Thoracic aorta (tissue), 2 donors: ENCODE measurements around the gene KIF16B. TPM values are rescaled to one million over a fixed set of nuclear protein-coding genes. Genes with fewer than 3 reads are reported as not detected.

Experiments used
- ATAC-seq: fragments of 150-250 bp; one replicate; pipeline ENCODE4 v1.8.0; 2017; ENCODE audit warnings: low read depth; ENCODE audit not compliant: insufficient number of reproducible peaks, low FRiP score
- DNase-seq: peaks from one replicate; pipeline ENCODE4 v3.0.0-alpha.2; 2020; ENCODE audit warnings: low spot score
- H3K27ac ChIP-seq, 2 donors: fragments of 200-600 bp; sonication (generic); 1 replicate in 1 of 2; 2 replicates in 1 of 2; pipeline ENCODE4 v1.5.1; 2016; ENCODE audit warnings: mild to moderate bottlenecking in 2 of 2, moderate library complexity in 2 of 2
- H3K27me3 ChIP-seq: fragments of 200-600 bp; sonication (generic); replicated peaks from 2 replicates; pipeline ENCODE4 v1.6.0; 2016; ENCODE audit warnings: mild to moderate bottlenecking; ENCODE audit not compliant: insufficient read depth
- H3K36me3 ChIP-seq: fragments of 200-600 bp; sonication (generic); one replicate; pipeline ENCODE4 v1.5.1; 2016
- H3K4me1 ChIP-seq, 2 donors: fragments of 200-600 bp; sonication (generic); 1 replicate in 1 of 2; 2 replicates in 1 of 2; pipeline versions ENCODE4 v1.5.1 to v1.6.0; 2016; ENCODE audit warnings: low read depth in 2 of 2, mild to moderate bottlenecking in 1 of 2; ENCODE audit not compliant: control insufficient read depth in 1 of 2
- H3K4me3 ChIP-seq: fragments of 200-600 bp; sonication (generic); 2 replicates; pipeline ENCODE4 v1.5.1; 2016; ENCODE audit warnings: mild to moderate bottlenecking
- H3K9me3 ChIP-seq: fragments of 200-600 bp; sonication (generic); 2 replicates; pipeline ENCODE4 v1.5.1; 2016
- total RNA-seq, 2 donors: library from RNA; depleted of rRNA; stranded (reverse); fragments of >200 nt; gene quantifications; one replicate each; pipeline versions ENCODE4 v1.1.0 to v1.2.3, GENCODE V29; 2016
- TF ChIP-seq, protein P1 (sequence below): fragments of 200-600 bp; sonication (generic); IDR thresholded peaks from one replicate; pipeline ENCODE4 v1.5.1; 2019; ENCODE audit warnings: antibody characterized with exemption

KIF16B gene
- total RNA-seq, 2 donors from 2014 or later = 16.5 to 21.3 TPM

DNA sequence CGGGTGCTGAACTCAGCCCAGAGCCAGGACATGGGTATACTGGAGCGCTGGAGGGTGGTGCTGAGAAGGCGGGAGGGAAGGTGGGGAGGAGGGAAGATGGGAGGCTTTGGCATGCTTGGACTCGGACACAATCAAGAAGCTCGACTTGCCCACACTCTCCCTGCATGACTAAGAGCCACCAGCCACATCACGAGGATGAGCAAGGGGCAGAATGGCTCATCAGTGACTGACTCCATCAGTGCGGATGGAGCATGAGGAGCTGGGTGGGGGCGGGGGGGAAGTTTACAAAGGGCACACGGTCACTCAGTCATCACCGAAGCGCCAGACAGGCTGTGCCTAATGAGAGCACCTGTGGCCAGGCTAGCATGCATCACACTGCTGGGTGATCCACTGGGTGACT is 222.8 kb downstream of the KIF16B start:
- ATAC-seq (no peak), DNase-seq (no peak)
- Histone ChIP-seq H3K27ac (no peak overlapping the region), H3K27me3 (no peaks in the 10 kb centered on the region), H3K4me1 (no peaks in the 10 kb centered on the region), H3K4me3 (no peak overlapping the region), H3K9me3 (no peaks in the 10 kb centered on the region), H3K36me3 (peaks cover 12% of the 10 kb centered on the region)
- TF ChIP-seq, protein P1, sequence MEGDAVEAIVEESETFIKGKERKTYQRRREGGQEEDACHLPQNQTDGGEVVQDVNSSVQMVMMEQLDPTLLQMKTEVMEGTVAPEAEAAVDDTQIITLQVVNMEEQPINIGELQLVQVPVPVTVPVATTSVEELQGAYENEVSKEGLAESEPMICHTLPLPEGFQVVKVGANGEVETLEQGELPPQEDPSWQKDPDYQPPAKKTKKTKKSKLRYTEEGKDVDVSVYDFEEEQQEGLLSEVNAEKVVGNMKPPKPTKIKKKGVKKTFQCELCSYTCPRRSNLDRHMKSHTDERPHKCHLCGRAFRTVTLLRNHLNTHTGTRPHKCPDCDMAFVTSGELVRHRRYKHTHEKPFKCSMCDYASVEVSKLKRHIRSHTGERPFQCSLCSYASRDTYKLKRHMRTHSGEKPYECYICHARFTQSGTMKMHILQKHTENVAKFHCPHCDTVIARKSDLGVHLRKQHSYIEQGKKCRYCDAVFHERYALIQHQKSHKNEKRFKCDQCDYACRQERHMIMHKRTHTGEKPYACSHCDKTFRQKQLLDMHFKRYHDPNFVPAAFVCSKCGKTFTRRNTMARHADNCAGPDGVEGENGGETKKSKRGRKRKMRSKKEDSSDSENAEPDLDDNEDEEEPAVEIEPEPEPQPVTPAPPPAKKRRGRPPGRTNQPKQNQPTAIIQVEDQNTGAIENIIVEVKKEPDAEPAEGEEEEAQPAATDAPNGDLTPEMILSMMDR = no peak

DNA sequence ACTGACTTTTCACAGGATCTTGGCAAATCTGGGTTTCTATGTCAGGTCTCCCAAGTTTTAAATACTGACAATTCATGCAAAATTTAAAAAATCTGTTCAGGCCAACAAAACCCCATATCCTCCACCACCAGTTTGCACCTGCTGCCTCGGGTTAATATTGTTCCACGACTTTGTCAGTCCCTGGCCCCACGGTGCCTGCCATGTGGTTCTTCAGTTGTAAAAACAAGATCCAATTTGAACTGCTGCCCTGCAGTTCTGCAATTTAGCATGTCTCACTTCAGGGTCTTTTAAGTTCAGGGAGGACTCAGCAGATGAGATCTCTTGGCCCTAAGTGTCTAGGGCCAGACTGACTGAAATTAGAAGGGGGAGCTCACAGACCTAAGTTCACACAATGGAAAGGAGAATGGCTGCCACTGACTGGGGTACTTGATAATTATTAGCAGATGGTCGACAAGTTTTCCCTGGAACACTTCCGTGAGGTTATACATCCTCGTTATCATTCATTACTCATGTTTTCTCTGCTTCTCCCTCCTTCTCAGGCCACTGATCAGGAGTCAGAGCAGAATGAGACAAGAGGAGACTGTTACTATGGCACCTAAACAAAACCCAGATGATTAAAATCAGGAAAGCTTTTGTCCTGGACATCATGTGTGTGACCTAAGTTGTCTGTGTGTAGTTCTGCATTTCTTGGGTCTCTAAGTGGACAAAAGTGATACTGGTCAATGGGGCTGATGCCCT is 223.6 kb downstream of the KIF16B start:
- Histone ChIP-seq H3K27ac (no peak overlapping the region), H3K36me3 (peaks cover 13% of the 10 kb centered on the region), H3K4me1 (no peaks in the 10 kb centered on the region), H3K9me3 (no peaks in the 10 kb centered on the region), H3K27me3 (no peaks in the 10 kb centered on the region), H3K4me3 (no peak overlapping the region)
- no peak for ATAC-seq
- no peak for DNase-seq
- TF ChIP-seq, protein P1 = no peak

DNA sequence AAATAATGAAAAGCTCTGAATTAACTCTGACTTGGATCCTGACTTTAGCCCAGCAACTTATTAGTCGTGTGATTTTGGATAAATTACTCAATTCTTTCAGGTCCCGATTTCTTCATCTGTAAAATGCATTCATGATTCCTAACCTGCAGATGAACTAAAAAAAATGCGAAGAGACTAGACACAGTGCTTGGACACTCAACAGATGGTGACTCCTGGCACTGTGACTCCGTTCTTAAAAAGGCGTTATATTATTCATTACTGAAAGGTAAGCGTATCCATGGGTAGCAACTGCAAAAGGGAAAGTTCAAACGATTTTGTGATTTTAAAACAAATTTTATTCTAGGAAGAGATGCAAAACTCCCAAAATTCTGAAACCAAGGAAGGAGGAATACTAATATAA is 226.3 kb downstream of the KIF16B start:
- ATAC-seq (no peak), DNase-seq (no peak)
- Histone ChIP-seq H3K27ac (no peak overlapping the region), H3K27me3 (no peaks in the 10 kb centered on the region), H3K4me1 (no peaks in the 10 kb centered on the region), H3K9me3 (no peaks in the 10 kb centered on the region), H3K36me3 (peaks cover 13% of the 10 kb centered on the region), H3K4me3 (no peak overlapping the region)
- TF ChIP-seq, protein P1 = no peak

DNA sequence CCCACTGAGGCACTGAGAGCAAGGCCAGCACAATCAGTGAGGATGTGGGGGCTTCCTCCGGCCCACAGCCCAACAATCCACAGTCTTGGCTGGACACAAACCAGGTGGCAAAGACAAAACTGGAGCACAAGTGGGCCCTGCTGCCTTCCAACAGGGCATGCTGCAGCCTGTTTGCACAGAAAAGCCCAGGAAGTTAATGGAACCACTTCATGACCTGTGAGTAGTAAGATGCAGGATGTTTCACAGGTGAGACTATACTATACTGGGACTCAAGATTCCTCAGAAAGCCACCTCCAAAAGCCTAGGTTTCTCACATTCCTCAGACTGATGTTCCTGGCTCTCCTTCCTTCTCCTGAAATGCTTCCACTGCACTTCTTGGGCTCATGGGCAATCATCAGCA is 235.5 kb downstream of the KIF16B start:
- no peak overlapping the region for H3K4me3 ChIP-seq
- H3K27ac ChIP-seq = no peak overlapping the region
- no peaks in the 10 kb centered on the region for H3K27me3 ChIP-seq
- TF ChIP-seq, protein P1 = no peak
- ATAC-seq (no peak), DNase-seq (no peak)
- H3K36me3 ChIP-seq = peaks cover 17% of the 10 kb centered on the region
- H3K9me3 ChIP-seq = no peaks in the 10 kb centered on the region
- no peaks in the 10 kb centered on the region for H3K4me1 ChIP-seq

DNA sequence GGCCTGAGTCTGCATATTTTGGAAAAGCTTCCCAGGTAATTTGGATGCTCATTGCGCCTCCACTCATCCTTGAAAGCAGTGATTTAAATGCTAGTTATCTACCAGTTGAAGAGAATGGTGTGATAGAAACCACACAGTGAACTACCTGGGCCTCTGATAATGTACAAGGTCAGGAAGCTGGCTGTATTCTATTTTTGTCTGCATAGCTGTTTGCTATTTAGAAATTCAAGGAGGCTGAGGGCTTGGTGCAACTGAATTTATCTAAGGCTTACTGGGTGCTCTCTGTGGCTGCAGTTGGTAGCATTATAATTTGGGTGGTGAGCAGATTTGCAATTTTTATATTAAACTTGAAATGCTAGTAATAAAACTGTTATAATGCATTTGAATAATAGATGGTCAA is 245.6 kb downstream of the KIF16B start:
- no peaks in the 10 kb centered on the region for H3K9me3 ChIP-seq
- no peaks in the 10 kb centered on the region for H3K36me3 ChIP-seq
- no peaks in the 10 kb centered on the region for H3K4me1 ChIP-seq
- DNase-seq = no peak
- no peak overlapping the region for H3K27ac ChIP-seq
- TF ChIP-seq, protein P1 = no peak
- H3K4me3 ChIP-seq = no peak overlapping the region
- no peak for ATAC-seq
- no peaks in the 10 kb centered on the region for H3K27me3 ChIP-seq
